GM12878 (cell line): Measurements from ENCODE around the gene CD38. TPM values are rescaled to one million over a fixed set of nuclear protein-coding genes. Genes with fewer than 3 reads are reported as not detected.

Source experiments
- ATAC-seq: fragments of 200-7000 bp; cut with Tn5 transposase; 3 replicates; pipeline ENCODE4 v1.9.1; 2020; ENCODE audit warnings: mild to moderate bottlenecking, moderate library complexity
- BruUV-seq: library from RNA; stranded (reverse); fragments of 400-500 nt; replicated peaks from 2 replicates; lab custom pipeline; 2021; lab: Mats Ljungman, UMichigan
- CTCF ChIA-PET: fragments of 300-600 bp; sonication (Branson Sonifier 250); formaldehyde crosslinking; extraction: SDS; loops from one replicate; lab custom pipeline; 2021; ENCODE audit warnings: inconsistent platforms; lab: Yijun Ruan, JAX
- POLR2A ChIA-PET: fragments of 350-600 bp; formaldehyde crosslinking; extraction: SDS; loops from one replicate; lab custom pipeline; 2021; ENCODE audit warnings: inconsistent platforms; lab: Charles Lee
- RAD21 ChIA-PET: fragments of 300-600 bp; sonication (Branson Sonifier 250); formaldehyde crosslinking; loops from one replicate; lab custom pipeline; 2023; ENCODE audit warnings: antibody characterized with exemption; ENCODE audit not compliant: unreplicated experiment; lab: Charles Lee
- SMC1A ChIA-PET: fragments of 300-600 bp; sonication (Branson Sonifier 250); formaldehyde crosslinking; loops from one replicate; lab custom pipeline; 2023; ENCODE audit not compliant: unreplicated experiment, uncharacterized antibody; lab: Charles Lee
- DNase-seq: peaks from one replicate; pipeline ENCODE4 v3.0.0-alpha.2; 2011; ENCODE audit warnings: low read depth, low spot score
- FAIRE-seq: peaks from 3 replicates; lab custom pipeline; 2011; peaks lifted over from hg19 to GRCh38; lab: Jason Lieb, UNC
- H2AFZ ChIP-seq: 2 replicates; pipeline ENCODE4 v1.6.0; 2011; ENCODE audit warnings: low read depth, low read length, control low read depth; ENCODE audit not compliant: control insufficient read depth
- H3K27ac ChIP-seq: 2 replicates; pipeline ENCODE4 v1.5.1; 2011; ENCODE audit warnings: control low read depth; ENCODE audit not compliant: control insufficient read depth, insufficient read depth
- H3K27me3 ChIP-seq, 2 experiments: replicated peaks in 1 of 2; 2 replicates each; pipeline versions ENCODE4 v1.6.0 to v1.6.1; 2011; ENCODE audit warnings: low read length in 1 of 2; ENCODE audit not compliant: control insufficient read depth in 2 of 2, insufficient read depth in 2 of 2
- H3K36me3 ChIP-seq, 2 experiments: 2 replicates each; pipeline ENCODE4 v1.5.1; 2011; ENCODE audit warnings: low read length in 1 of 2; ENCODE audit not compliant: control insufficient read depth in 2 of 2, insufficient read depth in 2 of 2
- H3K4me1 ChIP-seq: 2 replicates; pipeline ENCODE4 v1.6.1; 2011; ENCODE audit warnings: mild to moderate bottlenecking, low read length, moderate library complexity, mixed read lengths; ENCODE audit not compliant: control insufficient read depth, insufficient read depth
- H3K4me2 ChIP-seq: 2 replicates; pipeline ENCODE4 v1.6.0; 2011; ENCODE audit warnings: control low read depth; ENCODE audit not compliant: control insufficient read depth, insufficient read depth
- H3K4me3 ChIP-seq: fragments of 200-600 bp; sonication (generic); 2 replicates; pipeline ENCODE4 v1.5.1; 2016
- H3K79me2 ChIP-seq: 2 replicates; pipeline ENCODE4 v1.6.0; 2011; ENCODE audit warnings: low read length; ENCODE audit not compliant: control insufficient read depth, insufficient read depth
- H3K9ac ChIP-seq: 2 replicates; pipeline ENCODE4 v1.8.0; 2011; ENCODE audit warnings: low read length, control low read depth, mixed read lengths; ENCODE audit not compliant: control insufficient read depth, insufficient read depth
- H3K9me3 ChIP-seq: replicated peaks from 3 replicates; pipeline ENCODE4 v1.5.1; 2011; ENCODE audit warnings: mild to moderate bottlenecking, low read length; ENCODE audit not compliant: control insufficient read depth, insufficient read depth
- H4K20me1 ChIP-seq: 2 replicates; pipeline ENCODE4 v1.6.0; 2011; ENCODE audit not compliant: control insufficient read depth, insufficient read depth
- HDGF ChIP-seq: fragments of 450-650 bp; IDR thresholded peaks from 2 replicates; pipeline ENCODE4 v1.6.1; 2016; ENCODE audit warnings: antibody characterized with exemption
- JUND ChIP-seq: IDR thresholded peaks from 2 replicates; pipeline ENCODE4 v1.6.1; 2012; ENCODE audit warnings: low read depth, mild to moderate bottlenecking, low read length, improper control_type of control experiment, moderate library complexity
- NR2F1 ChIP-seq: fragments of 450-650 bp; conservative IDR thresholded peaks from 2 replicates; pipeline ENCODE4 v1.6.1; 2017; ENCODE audit warnings: mild to moderate bottlenecking
- RAD21 ChIP-seq: IDR thresholded peaks from 2 replicates; pipeline ENCODE4 v1.6.1; 2011; ENCODE audit warnings: mild to moderate bottlenecking, low read depth, low read length, moderate library complexity; ENCODE audit not compliant: insufficient read depth
- RCOR1 ChIP-seq: conservative IDR thresholded peaks from 2 replicates; pipeline ENCODE4 v1.6.1; 2012; ENCODE audit warnings: low read depth, low read length, improper control_type of control experiment
- SMAD1 ChIP-seq: fragments of 450-650 bp; IDR thresholded peaks from 2 replicates; pipeline ENCODE4 v1.6.1; 2018; ENCODE audit warnings: mild to moderate bottlenecking, low read depth; ENCODE audit not compliant: partially characterized antibody
- YBX1 ChIP-seq: fragments of 450-650 bp; IDR thresholded peaks from 2 replicates; pipeline ENCODE4 v1.6.1; 2016; ENCODE audit warnings: antibody characterized with exemption
- WGBS: methylation state at CpG from one replicate; pipeline ENCODE4 v1.1.6; 2016; ENCODE audit warnings: low lambda C conversion rate; ENCODE audit not compliant: insufficient replicate concordance, insufficient coverage; ENCODE audit errors: missing lambda C conversion rate; 5-methylcytosine and 5-hydroxymethylcytosine counted together
- in situ Hi-C: fragments of 300-500 bp; cut with MboI; formaldehyde crosslinking; loops from 9 replicates; pipeline ENCODE4 v1.14.3; 2018; ENCODE audit warnings: mixed read lengths
- intact Hi-C: fragments of 100-400 bp; cut with micrococcal nuclease; formaldehyde crosslinking; loops from one replicate; pipeline ENCODE4 v1.14.2; 2022; ENCODE audit not compliant: unreplicated experiment
- polyA plus RNA-seq, 11 experiments: library from polyadenylated mRNA; depleted of rRNA in 4 of 11; unstranded in 6 of 11; stranded (reverse) in 5 of 11; fragments of >200 nt; fragmentation: Nextera tagmentation in 4 of 11; fragmentation: Illumina TruSeq in 1 of 11; extraction: Ambion mirVana in 4 of 11; extraction: Trizol in 1 of 11; gene quantifications; 1 replicate in 1 of 11; 2 replicates in 10 of 11; pipeline versions ENCODE4 v1.2.1 to v1.2.3, GENCODE V29; 2011 to 2016; ENCODE audit warnings: inconsistent platforms in 2 of 11, missing spikeins in 2 of 11, low read depth in 1 of 11
- total RNA-seq, 4 experiments: library from RNA; depleted of rRNA in 3 of 4; stranded (reverse); fragments of >200 nt in 3 of 4; fragmentation: Illumina TruSeq in 1 of 4; extraction: Trizol in 1 of 4; gene quantifications; 2 replicates each; pipeline versions ENCODE4 v1.2.1 to v1.2.3, GENCODE V29; 2013 to 2021
- TF ChIP-seq, protein P1 (sequence below): fragments of 450-650 bp; IDR thresholded peaks from 2 replicates; pipeline ENCODE4 v1.6.1; 2017; ENCODE audit warnings: borderline replicate concordance

CD38 gene
- total and polyA plus RNA-seq, 10 of the 15 experiments (the other 5 are each of a cell fraction or from before 2014, with no cell fraction given): 3.5 to 39.8 (median 12.7) TPM

DNA sequence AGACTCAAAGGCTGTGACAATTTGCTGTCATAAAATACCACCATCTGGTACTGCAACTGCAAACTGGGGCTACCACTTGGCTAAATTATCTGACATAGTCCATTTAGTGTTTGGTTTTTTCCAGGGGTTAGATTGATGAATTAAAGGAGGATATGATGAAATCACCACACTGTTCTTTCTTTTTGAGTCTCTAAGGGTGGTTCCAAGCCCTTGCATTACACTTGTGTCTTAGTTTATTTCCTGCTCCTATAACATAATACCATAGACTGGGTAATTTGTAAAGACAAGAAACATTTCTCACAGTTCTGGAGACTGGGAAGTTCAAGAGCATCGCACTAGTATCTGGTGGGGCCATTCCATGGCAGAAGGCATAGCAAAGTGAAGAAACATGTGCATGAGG lies 32.0 kb upstream of the CD38 start:
- no peak overlapping the region for H3K27ac ChIP-seq
- no peak overlapping the region for H3K4me3 ChIP-seq
- no TSS peak for BruUV-seq
- no peak for FAIRE-seq
- H2AFZ ChIP-seq: no peak overlapping the region
- POLR2A ChIA-PET: no interaction called here
- DNase-seq: no peak
- H3K27me3 ChIP-seq: no peaks in the 10 kb centered on the region
- CTCF ChIA-PET: no interaction called here
- H3K4me2 ChIP-seq: no peak overlapping the region
- intact Hi-C loops: no loop called here
- H3K9me3 ChIP-seq: no peaks in the 10 kb centered on the region; the same call in 1 of the 3 replicates
- no peak for ATAC-seq
- H3K36me3 ChIP-seq: no peaks in the 10 kb centered on the region
- SMC1A ChIA-PET: no interaction called here
- in situ Hi-C loops: no loop called here
- H3K4me1 ChIP-seq: no peaks in the 10 kb centered on the region
- TF ChIP-seq, protein P1, sequence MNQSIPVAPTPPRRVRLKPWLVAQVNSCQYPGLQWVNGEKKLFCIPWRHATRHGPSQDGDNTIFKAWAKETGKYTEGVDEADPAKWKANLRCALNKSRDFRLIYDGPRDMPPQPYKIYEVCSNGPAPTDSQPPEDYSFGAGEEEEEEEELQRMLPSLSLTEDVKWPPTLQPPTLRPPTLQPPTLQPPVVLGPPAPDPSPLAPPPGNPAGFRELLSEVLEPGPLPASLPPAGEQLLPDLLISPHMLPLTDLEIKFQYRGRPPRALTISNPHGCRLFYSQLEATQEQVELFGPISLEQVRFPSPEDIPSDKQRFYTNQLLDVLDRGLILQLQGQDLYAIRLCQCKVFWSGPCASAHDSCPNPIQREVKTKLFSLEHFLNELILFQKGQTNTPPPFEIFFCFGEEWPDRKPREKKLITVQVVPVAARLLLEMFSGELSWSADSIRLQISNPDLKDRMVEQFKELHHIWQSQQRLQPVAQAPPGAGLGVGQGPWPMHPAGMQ: no peak
- TF ChIP-seq YBX1 (no peak), RCOR1 (no peak), SMAD1 (no peak), HDGF (no peak), RAD21 (no peak), NR2F1 (no peak), JUND (no peak)
- H4K20me1 ChIP-seq: no peaks in the 10 kb centered on the region
- RAD21 ChIA-PET: no interaction called here
- WGBS: 21% methylated on average over 1 of the region's 1 CpG
- no peaks in the 10 kb centered on the region for H3K79me2 ChIP-seq
- H3K9ac ChIP-seq: no peak overlapping the region
